DND-41 (cell line): ENCODE results near the gene PRR36.

Source experiments
- ATAC-seq: fragments of 200-7000 bp; cut with Tn5 transposase; 3 replicates; pipeline ENCODE4 v1.9.1; 2021; ENCODE audit warnings: low read depth; ENCODE audit not compliant: insufficient read depth
- DNase-seq: peaks from one replicate; pipeline ENCODE4 v3.0.0-alpha.2; 2020
- H2AFZ ChIP-seq: 2 replicates; pipeline ENCODE4 v1.6.0; 2012; ENCODE audit warnings: low read depth, low read length
- H3K27ac ChIP-seq: 2 replicates; pipeline ENCODE4 v1.5.1; 2012; ENCODE audit warnings: low read length, inconsistent platforms
- H3K27me3 ChIP-seq: fragments of 200-600 bp; sonication (generic); 2 replicates; pipeline ENCODE4 v1.6.0; 2012; ENCODE audit warnings: low read length, mild to moderate bottlenecking, inconsistent platforms; ENCODE audit not compliant: insufficient read depth, poor library complexity
- H3K36me3 ChIP-seq: 2 replicates; pipeline ENCODE4 v1.5.1; 2012; ENCODE audit warnings: low read length, inconsistent platforms; ENCODE audit not compliant: insufficient read depth
- H3K4me1 ChIP-seq: 2 replicates; pipeline ENCODE4 v1.5.1; 2012; ENCODE audit warnings: mild to moderate bottlenecking, low read length; ENCODE audit not compliant: insufficient read depth
- H3K4me2 ChIP-seq: 2 replicates; pipeline ENCODE4 v1.6.0; 2012; ENCODE audit warnings: mild to moderate bottlenecking, moderate library complexity, low read length, inconsistent platforms; ENCODE audit not compliant: insufficient read depth
- H3K4me3 ChIP-seq, 2 experiments: fragments of 200-600 bp in 1 of 2; shearing (Covaris generic) in 1 of 2; 2 replicates each; pipeline ENCODE4 v1.5.1; 2012 to 2016; ENCODE audit warnings: inconsistent platforms in 2 of 2, low read length in 2 of 2, mild to moderate bottlenecking in 2 of 2, low read depth in 1 of 2, moderate library complexity in 1 of 2
- H3K79me2 ChIP-seq: 2 replicates; pipeline ENCODE4 v1.6.0; 2012; ENCODE audit warnings: low read length, inconsistent platforms; ENCODE audit not compliant: insufficient read depth
- H3K9ac ChIP-seq: 2 replicates; pipeline ENCODE4 v1.6.0; 2012; ENCODE audit warnings: low read depth, mild to moderate bottlenecking, inconsistent platforms, low read length, moderate library complexity
- H3K9me3 ChIP-seq: 2 replicates; pipeline ENCODE4 v1.5.1; 2012; ENCODE audit warnings: low read length, moderate library complexity, mild to moderate bottlenecking, inconsistent platforms; ENCODE audit not compliant: insufficient read depth, severe bottlenecking
- H4K20me1 ChIP-seq: 2 replicates; pipeline ENCODE4 v1.6.0; 2012; ENCODE audit warnings: low read length; ENCODE audit not compliant: insufficient read depth
- CTCF ChIP-seq: IDR thresholded peaks from 2 replicates; pipeline ENCODE4 v1.5.1; 2012; ENCODE audit warnings: borderline replicate concordance, low read length, moderate library complexity, mild to moderate bottlenecking; ENCODE audit not compliant: poor library complexity, severe bottlenecking; ENCODE audit errors: extremely low read depth
- EZH2 ChIP-seq: IDR thresholded peaks from 3 replicates; pipeline ENCODE4 v1.6.1; 2012; ENCODE audit warnings: borderline replicate concordance, low read depth, mild to moderate bottlenecking, moderate library complexity, low read length, inconsistent platforms; ENCODE audit not compliant: severe bottlenecking

Gene PRR36

DNA sequence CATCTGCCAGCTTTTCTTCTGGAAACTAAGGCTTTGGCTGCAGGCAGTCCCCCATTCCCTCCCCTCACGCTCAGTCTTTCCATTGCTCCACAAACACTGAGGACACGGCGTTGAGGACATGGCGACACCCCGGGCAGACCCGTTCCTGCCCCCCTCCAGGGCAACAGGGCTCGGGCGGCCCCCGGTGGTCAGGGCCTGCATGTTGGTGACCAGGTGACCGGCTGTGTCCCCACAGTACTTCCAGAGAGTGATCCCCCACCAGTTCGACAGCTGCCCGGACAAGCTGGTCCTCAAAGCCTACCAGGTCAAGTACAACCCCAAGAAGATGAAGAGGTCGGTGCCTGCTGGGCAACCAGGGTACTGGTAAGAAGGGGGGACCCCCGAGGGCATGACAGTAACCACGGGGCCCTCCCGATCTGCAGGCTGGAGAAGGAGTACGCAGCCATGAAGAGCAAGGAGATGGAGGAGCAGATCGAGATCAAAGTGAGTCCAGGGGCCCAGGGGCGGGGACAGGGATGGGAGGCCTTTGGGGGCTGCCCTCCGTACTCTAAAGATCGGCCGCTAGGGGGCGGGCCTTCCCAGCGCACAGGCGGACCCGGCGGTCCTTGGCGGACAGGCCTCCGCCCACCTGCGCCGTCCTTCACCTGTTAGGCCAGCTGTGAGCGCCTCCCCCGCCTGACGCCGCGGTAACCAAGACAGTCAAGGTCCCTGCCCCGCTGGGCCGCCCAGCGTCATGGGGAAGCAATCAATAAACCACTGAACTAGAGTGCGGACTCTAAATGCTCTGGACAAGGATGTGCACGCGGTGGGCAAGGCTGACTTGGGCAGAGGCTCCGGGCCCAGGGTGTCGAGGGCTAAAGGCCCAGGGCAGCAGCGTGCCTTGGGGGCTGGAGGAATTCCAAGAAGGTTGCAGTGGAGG lies 21.1 kb downstream of the PRR36 start:
- H3K27me3 ChIP-seq: no peaks in the 10 kb centered on the region
- H3K36me3 ChIP-seq: no peaks in the 10 kb centered on the region; the same call in 1 of the 2 replicates
- no peaks in the 10 kb centered on the region for H3K4me1 ChIP-seq
- no peak overlapping the region for H2AFZ ChIP-seq
- peak; percentile 68 for DNase-seq
- H3K9ac ChIP-seq: no peak overlapping the region
- H3K79me2 ChIP-seq: no peaks in the 10 kb centered on the region
- TF ChIP-seq CTCF (peak; percentile 67), EZH2 (no peak)
- ATAC-seq: peak; percentile 89
- H3K27ac ChIP-seq: no peak overlapping the region
- H3K9me3 ChIP-seq: no peaks in the 10 kb centered on the region
- H4K20me1 ChIP-seq: no peaks in the 10 kb centered on the region; the same call in none of the 2 replicates
- H3K4me2 ChIP-seq: no peak overlapping the region
- no peak overlapping the region for H3K4me3 ChIP-seq

DNA sequence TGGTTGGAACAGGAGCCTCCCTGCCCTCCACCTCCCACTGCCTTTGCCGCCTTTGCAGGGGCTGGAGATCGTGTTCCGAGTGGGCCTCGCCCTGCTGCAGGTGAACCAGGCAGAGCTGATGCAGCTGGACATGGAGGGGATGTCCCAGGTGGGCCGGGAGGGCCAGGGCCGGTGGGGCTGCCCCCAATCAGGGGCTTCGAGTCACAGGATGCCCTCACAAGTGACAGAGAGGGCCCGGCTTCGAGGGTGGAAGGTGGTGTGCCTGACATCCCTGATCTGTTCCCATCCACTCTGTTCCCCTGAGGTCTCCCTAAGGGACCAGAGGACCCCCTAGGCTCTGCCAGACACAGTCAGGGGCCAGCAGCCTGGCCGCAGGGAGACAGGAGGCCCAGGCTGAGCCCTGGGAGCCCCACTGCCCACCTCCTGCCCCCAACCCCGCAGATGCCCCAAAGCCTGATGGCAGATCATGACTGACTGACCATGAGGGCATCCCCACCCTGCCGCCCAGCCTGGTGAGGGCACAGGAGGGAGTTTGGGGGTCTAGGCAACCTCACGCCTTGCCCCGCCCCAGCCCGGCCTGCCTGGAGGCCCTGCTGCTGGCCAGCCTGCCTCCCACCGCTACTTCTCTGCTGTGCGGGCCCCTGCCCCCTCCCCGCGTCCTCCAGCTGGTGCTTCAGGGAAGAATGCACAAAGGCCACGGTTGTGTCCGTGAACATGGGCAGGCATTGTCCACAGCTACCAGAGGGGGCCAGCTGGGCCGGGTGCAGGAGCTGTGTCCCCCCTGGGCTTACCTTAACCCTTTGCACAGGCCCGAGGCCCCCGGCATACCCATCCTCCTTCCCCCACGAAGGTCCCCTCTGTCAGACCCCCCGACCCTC lies 22.3 kb downstream of the PRR36 start:
- TF ChIP-seq EZH2: no peak
- no peak overlapping the region for H3K4me3 ChIP-seq
- H3K9me3 ChIP-seq: no peaks in the 10 kb centered on the region
- H3K4me1 ChIP-seq: no peaks in the 10 kb centered on the region
- H3K79me2 ChIP-seq: no peaks in the 10 kb centered on the region
- H3K9ac ChIP-seq: no peak overlapping the region
- ATAC-seq (no peak), DNase-seq (no peak)
- no peak overlapping the region for H3K27ac ChIP-seq
- no peaks in the 10 kb centered on the region for H3K27me3 ChIP-seq
- no peaks in the 10 kb centered on the region; the same call in 1 of the 2 replicates for H3K36me3 ChIP-seq
- no peak overlapping the region for H3K4me2 ChIP-seq
- H2AFZ ChIP-seq: no peak overlapping the region
- H4K20me1 ChIP-seq: no peaks in the 10 kb centered on the region; the same call in none of the 2 replicates

DNA sequence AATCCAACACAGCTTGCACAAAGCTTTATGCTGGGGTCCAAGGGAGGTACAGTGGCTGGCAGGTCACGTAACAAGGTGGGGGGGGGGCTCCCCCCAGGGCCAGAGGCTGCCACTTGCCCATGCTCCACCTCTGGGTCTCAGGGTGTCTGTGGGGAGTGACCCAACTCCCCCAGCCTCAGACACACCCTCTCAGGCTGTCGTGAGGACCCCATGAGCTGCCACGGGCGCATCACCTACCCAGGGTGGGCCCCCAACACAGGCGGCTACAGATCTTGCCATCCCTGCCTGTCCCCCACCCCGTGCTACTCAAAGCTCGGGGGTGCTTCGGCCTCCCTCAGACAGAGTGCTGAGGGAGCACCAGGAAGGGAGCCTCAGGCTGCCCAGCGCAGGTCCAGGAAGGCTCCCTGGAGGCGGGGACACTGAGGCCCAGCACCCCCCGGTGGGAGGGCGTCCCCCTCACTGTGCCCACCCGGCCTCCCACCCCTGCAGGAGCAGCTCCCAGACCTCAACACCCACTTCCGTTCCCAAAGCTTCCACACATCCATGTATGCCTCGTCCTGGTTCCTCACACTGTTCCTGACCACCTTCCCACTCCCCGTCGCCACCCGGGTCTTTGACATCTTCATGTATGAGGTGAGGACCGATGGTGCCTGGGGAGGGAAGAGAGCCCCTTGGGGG lies 23.1 kb downstream of the PRR36 start:
- no peaks in the 10 kb centered on the region for H3K27me3 ChIP-seq
- no peak overlapping the region for H3K4me3 ChIP-seq
- ATAC-seq: no peak
- H3K27ac ChIP-seq: no peak overlapping the region
- no peak for DNase-seq
- no peaks in the 10 kb centered on the region for H3K4me1 ChIP-seq
- H3K36me3 ChIP-seq: no peaks in the 10 kb centered on the region; the same call in 1 of the 2 replicates
- TF ChIP-seq EZH2 (no peak), CTCF (no peak)
- no peak overlapping the region for H2AFZ ChIP-seq
- H4K20me1 ChIP-seq: peaks cover 3% of the 10 kb centered on the region
- H3K79me2 ChIP-seq: no peaks in the 10 kb centered on the region
- no peak overlapping the region for H3K9ac ChIP-seq
- no peaks in the 10 kb centered on the region for H3K9me3 ChIP-seq
- H3K4me2 ChIP-seq: no peak overlapping the region
